Measurements from ENCODE around the gene TSSK2.

The TSSK2 gene

DNA sequence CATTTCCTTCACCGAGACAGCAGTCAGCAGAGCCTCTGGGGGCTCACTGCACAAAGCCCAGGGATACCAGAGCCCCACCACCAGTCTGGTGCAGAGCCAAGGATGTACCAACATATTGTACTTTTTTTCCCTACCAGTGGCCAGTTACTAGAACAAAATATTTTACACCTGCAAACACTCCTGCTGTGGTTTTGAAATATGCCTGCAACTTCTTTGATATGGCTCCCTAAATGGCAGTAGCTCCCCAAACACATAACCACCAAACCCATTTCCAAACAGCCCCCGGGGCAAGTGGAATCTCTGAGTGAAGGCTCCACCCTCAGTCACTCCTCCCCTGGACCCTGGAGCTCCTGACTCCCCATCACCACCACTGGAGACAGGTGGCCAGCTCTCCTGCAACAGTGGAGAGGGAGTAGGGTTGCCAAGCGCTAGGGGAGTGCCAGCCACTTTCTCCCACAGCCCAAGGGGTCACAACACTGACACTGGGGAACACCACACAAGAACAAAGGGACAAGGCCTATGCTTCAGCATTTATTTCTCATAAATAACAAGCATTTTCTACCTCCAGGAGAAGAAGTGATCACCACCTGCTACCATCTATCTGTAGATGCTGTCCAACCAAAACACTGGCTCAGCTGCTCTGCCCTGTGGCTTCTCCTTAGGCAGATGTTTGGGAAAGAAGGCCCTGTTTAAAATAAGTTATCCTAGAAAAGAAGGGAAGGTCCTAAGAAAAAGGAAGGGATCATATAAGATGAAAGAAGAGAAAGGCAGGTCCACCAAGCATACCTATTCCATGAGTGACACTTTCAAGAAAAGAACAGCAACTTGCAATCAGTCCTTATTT is 24.0 kb upstream of the TSSK2 start:
- Histone ChIP-seq H3K9me3 (ENCODE audit: control insufficient read depth, low read length) (no peaks in the 10 kb centered on the region), H3K4me1 (ENCODE audit: control insufficient read depth, insufficient read depth, low read length, poor library complexity, severe bottlenecking) (no peaks in the 10 kb centered on the region), H3K4me3 (ENCODE audit: extremely low read depth, insufficient read depth, low read length, poor library complexity, severe bottlenecking) (no peak overlapping the region), H3K27ac (ENCODE audit: low read depth, low read length, severe bottlenecking) (no peak overlapping the region), H3K36me3 (ENCODE audit: control insufficient read depth, insufficient read depth, low read length) (peaks cover 3% of the 10 kb centered on the region)
- WGBS, 2 experiments (ENCODE audit: insufficient coverage in 2 of 2): 81 to 91% methylated on average over 2 of the region's 3 CpGs

DNA sequence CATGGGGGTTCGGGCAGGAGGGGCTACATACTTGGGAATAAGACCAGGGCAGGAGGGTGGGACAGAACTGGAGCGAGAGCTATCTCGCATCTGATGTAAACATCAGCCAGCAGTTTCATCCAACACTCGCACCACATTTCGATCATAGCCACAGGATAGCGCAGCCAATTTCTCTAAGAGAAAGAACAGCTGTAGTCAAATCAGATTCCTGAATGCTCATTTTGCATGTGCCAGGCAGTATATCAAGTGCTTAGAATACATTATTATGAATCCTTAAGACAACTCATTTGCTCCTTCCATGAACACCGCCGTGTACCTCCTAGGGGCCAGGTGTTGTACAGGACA is 23.4 kb upstream of the TSSK2 start:
- H3K4me3 ChIP-seq (ENCODE audit: extremely low read depth, insufficient read depth, low read length, poor library complexity, severe bottlenecking): no peak overlapping the region
- H3K27ac ChIP-seq (ENCODE audit: low read depth, low read length, severe bottlenecking): no peak overlapping the region
- H3K9me3 ChIP-seq (ENCODE audit: control insufficient read depth, low read length): no peaks in the 10 kb centered on the region
- 98 to 100% methylated on average over 3 to 6 of the region's 8 CpGs for WGBS, 2 experiments (ENCODE audit: insufficient coverage in 2 of 2)
- H3K36me3 ChIP-seq (ENCODE audit: control insufficient read depth, insufficient read depth, low read length): peaks cover 3% of the 10 kb centered on the region
- H3K4me1 ChIP-seq (ENCODE audit: control insufficient read depth, insufficient read depth, low read length, poor library complexity, severe bottlenecking): no peaks in the 10 kb centered on the region

DNA sequence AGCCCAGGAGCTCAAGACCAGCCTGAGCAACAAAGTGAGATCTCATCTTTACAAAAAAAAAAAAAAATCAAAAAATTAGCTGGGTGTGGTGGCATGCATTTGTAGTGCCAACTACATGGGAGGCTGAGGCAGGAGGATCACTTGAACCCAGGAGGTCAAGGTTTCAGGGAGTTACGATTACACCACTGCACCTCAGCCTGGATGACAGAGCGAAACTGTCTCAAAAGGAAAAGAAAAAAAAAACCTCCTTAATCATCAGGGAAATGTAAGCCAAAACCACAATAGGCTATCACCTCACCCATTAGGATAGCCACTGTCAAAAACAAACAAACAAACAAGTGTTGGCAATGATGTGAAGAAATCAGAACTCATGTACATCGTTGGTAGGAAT is 22.3 kb upstream of the TSSK2 start:
- no peaks in the 10 kb centered on the region for H3K4me1 ChIP-seq (ENCODE audit: control insufficient read depth, insufficient read depth, low read length, poor library complexity, severe bottlenecking)
- 82% methylated on average over 2 of the region's 3 CpGs; no CpG with 5 or more reads in 1 of the 2 experiments for WGBS, 2 experiments (ENCODE audit: insufficient coverage in 2 of 2)
- H3K27ac ChIP-seq (ENCODE audit: low read depth, low read length, severe bottlenecking): no peak overlapping the region
- no peak overlapping the region for H3K4me3 ChIP-seq (ENCODE audit: extremely low read depth, insufficient read depth, low read length, poor library complexity, severe bottlenecking)
- H3K9me3 ChIP-seq (ENCODE audit: control insufficient read depth, low read length): no peaks in the 10 kb centered on the region
- peaks cover 3% of the 10 kb centered on the region for H3K36me3 ChIP-seq (ENCODE audit: control insufficient read depth, insufficient read depth, low read length)

DNA sequence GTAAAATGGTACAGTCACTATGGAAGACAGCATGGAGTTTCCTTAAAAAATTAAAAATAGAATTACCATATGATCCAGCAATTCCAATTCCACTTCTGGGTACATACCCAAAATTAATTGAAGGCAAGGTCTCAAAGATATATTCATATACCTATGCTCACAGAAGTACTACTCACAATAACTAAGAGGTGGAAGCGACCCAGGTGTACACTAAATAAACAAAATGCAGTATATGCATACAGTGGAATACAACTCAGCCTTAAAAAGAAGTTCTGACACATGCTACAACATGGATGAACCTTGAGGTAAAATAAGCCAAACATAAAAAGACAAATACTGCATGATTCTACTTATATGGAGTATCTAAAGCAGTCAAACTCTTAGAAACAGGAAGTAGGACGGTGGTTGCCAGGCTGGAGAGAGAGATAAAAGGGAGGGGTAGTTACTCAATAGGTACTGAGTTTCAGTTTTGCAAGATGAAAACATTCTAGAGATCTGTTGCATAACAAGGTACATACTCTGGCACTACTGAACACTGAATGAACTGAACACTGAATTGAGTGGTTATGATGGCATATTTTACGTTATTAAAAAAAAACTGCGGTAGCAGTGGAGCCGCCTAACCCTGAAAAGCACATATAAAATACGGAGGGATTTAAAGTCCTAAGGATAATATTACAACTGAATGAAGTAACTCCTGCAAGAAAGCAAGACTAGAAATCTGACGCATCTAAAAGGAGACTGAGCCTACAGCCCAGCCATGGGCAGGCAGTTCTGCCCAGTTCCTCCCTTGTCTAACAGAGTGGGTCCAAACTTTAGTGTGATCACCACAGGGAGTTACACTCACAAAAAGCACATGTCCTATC is 21.7 kb upstream of the TSSK2 start:
- no peak overlapping the region for H3K4me3 ChIP-seq (ENCODE audit: extremely low read depth, insufficient read depth, low read length, poor library complexity, severe bottlenecking)
- WGBS, 2 experiments (ENCODE audit: insufficient coverage in 2 of 2): 75 to 85% methylated on average over 3 to 6 of the region's 7 CpGs
- no peaks in the 10 kb centered on the region for H3K9me3 ChIP-seq (ENCODE audit: control insufficient read depth, low read length)
- no peak overlapping the region for H3K27ac ChIP-seq (ENCODE audit: low read depth, low read length, severe bottlenecking)
- H3K36me3 ChIP-seq (ENCODE audit: control insufficient read depth, insufficient read depth, low read length): peaks cover 3% of the 10 kb centered on the region
- H3K4me1 ChIP-seq (ENCODE audit: control insufficient read depth, insufficient read depth, low read length, poor library complexity, severe bottlenecking): no peaks in the 10 kb centered on the region

DNA sequence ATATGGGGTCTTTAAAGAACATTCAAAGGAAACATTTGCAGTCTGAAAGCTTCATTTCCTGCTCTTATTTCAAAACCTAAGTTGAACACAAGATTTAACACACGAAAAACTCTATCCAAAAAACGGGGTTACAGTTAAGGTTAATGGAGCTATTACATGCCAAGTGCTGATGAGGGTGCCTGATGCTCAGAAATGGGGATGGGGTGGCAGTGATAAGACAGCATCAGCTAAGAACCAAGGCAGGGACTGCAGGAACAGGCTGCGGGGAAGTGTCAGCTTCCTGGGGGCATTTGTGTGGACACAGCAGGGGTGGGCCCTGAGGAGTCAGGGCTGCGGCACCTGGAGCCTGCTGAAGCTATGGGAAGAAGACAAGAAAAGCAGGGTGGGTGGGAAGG is 21.0 kb upstream of the TSSK2 start:
- Histone ChIP-seq H3K4me1 (ENCODE audit: control insufficient read depth, insufficient read depth, low read length, poor library complexity, severe bottlenecking) (no peaks in the 10 kb centered on the region), H3K9me3 (ENCODE audit: control insufficient read depth, low read length) (no peaks in the 10 kb centered on the region), H3K36me3 (ENCODE audit: control insufficient read depth, insufficient read depth, low read length) (peaks cover 6% of the 10 kb centered on the region), H3K4me3 (ENCODE audit: extremely low read depth, insufficient read depth, low read length, poor library complexity, severe bottlenecking) (no peak overlapping the region), H3K27ac (ENCODE audit: low read depth, low read length, severe bottlenecking) (no peak overlapping the region)
- WGBS, 2 experiments (ENCODE audit: insufficient coverage in 2 of 2): 51 to 52% methylated on average over 2 of the region's 4 CpGs

DNA sequence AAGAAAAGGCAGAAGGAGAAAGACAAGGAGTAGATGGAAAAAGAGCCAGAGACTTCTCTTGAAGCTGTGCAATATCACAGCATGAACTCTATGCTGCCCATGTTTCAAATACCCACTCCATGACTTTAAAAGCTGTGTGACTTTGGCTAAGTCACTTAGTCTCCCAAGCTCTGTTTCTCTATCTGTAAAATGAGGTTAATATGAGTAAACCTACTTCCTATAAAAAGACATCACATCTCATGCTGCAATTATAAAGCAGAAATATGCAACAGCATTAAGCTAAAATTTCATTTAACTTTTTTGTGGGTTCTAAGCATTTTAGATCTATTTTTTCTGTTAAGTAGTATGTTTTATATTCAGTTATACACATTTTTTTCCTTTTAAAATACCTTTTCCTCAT is 20.5 kb upstream of the TSSK2 start:
- H3K9me3 ChIP-seq (ENCODE audit: control insufficient read depth, low read length): no peaks in the 10 kb centered on the region
- H3K36me3 ChIP-seq (ENCODE audit: control insufficient read depth, insufficient read depth, low read length): peaks cover 12% of the 10 kb centered on the region
- no peaks in the 10 kb centered on the region for H3K4me1 ChIP-seq (ENCODE audit: control insufficient read depth, insufficient read depth, low read length, poor library complexity, severe bottlenecking)
- H3K4me3 ChIP-seq (ENCODE audit: extremely low read depth, insufficient read depth, low read length, poor library complexity, severe bottlenecking): no peak overlapping the region
- H3K27ac ChIP-seq (ENCODE audit: low read depth, low read length, severe bottlenecking): no peak overlapping the region

DNA sequence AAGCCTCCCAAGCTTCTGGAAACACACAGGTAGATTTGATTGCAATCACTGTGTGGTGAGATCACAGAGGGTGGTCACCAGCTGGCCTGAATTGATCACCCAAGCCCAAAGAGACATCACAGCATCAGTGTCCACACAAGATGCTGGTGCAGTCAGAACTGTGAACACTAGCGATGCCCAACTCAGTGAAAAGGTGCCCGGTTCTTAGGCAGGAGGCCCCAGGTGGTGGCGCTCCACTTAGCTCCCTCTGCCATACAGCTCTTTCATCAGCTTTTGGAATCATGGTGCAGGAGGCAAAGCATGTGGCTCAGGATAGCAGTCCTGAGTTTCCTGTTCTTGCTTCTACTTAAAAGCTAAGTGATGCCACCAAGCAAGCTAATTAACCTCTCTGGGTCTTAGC is 20.0 kb upstream of the TSSK2 start:
- Histone ChIP-seq H3K4me3 (ENCODE audit: extremely low read depth, insufficient read depth, low read length, poor library complexity, severe bottlenecking) (no peak overlapping the region), H3K9me3 (ENCODE audit: control insufficient read depth, low read length) (no peaks in the 10 kb centered on the region), H3K27ac (ENCODE audit: low read depth, low read length, severe bottlenecking) (no peak overlapping the region), H3K36me3 (ENCODE audit: control insufficient read depth, insufficient read depth, low read length) (peaks cover 16% of the 10 kb centered on the region), H3K4me1 (ENCODE audit: control insufficient read depth, insufficient read depth, low read length, poor library complexity, severe bottlenecking) (no peaks in the 10 kb centered on the region)
- WGBS, 2 experiments (ENCODE audit: insufficient coverage in 2 of 2): 80 to 97% methylated on average over 3 of the region's 3 CpGs

DNA sequence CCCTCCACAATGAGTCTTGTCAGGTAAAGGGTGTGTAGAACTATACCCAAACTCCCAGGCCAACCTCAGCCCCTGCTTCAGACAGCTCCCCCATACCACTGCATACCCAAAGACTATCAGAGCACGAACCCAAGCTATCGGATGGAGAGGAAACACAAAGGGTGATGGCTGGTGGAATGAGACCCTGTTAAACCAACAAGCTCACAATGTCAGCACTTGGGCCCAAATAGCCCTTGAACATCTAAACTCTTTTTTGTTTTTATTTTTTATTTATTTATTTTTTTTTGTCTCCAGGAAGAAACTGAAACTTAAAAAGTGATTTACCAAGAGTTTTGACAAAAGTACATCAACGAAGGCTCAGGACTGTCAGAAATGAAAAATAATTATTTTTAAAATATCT is 19.5 kb upstream of the TSSK2 start:
- no peaks in the 10 kb centered on the region for H3K4me1 ChIP-seq (ENCODE audit: control insufficient read depth, insufficient read depth, low read length, poor library complexity, severe bottlenecking)
- no CpG with 5 or more reads among the region's 3 CpGs for WGBS, 2 experiments (ENCODE audit: insufficient coverage in 2 of 2)
- no peak overlapping the region for H3K27ac ChIP-seq (ENCODE audit: low read depth, low read length, severe bottlenecking)
- peaks cover 20% of the 10 kb centered on the region for H3K36me3 ChIP-seq (ENCODE audit: control insufficient read depth, insufficient read depth, low read length)
- H3K9me3 ChIP-seq (ENCODE audit: control insufficient read depth, low read length): no peaks in the 10 kb centered on the region
- H3K4me3 ChIP-seq (ENCODE audit: extremely low read depth, insufficient read depth, low read length, poor library complexity, severe bottlenecking): no peak overlapping the region

DNA sequence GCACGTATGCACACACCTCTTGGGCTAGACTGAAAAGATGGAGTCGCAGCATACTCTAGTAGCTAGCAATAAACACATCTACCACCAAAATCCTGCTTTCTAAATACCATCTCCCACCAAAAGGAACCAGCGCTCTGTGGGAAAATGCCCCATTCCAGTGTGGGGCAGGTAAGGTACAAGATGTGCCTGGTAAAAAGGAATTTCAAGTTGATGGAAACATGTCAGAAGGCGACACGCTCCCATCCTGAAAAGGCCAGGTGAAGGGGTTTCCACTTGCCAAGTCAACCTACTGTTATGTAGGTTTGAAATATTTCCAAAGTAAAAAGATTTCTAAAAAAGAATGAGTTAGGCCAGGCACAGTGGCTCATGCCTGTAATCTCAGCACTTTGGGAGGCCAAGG is 17.7 kb upstream of the TSSK2 start:
- Histone ChIP-seq H3K4me3 (ENCODE audit: extremely low read depth, insufficient read depth, low read length, poor library complexity, severe bottlenecking) (no peak overlapping the region), H3K36me3 (ENCODE audit: control insufficient read depth, insufficient read depth, low read length) (peaks cover 22% of the 10 kb centered on the region), H3K9me3 (ENCODE audit: control insufficient read depth, low read length) (no peaks in the 10 kb centered on the region), H3K27ac (ENCODE audit: low read depth, low read length, severe bottlenecking) (no peak overlapping the region), H3K4me1 (ENCODE audit: control insufficient read depth, insufficient read depth, low read length, poor library complexity, severe bottlenecking) (no peaks in the 10 kb centered on the region)
- 96 to 100% methylated on average over 4 to 5 of the region's 5 CpGs for WGBS, 2 experiments (ENCODE audit: insufficient coverage in 2 of 2)

DNA sequence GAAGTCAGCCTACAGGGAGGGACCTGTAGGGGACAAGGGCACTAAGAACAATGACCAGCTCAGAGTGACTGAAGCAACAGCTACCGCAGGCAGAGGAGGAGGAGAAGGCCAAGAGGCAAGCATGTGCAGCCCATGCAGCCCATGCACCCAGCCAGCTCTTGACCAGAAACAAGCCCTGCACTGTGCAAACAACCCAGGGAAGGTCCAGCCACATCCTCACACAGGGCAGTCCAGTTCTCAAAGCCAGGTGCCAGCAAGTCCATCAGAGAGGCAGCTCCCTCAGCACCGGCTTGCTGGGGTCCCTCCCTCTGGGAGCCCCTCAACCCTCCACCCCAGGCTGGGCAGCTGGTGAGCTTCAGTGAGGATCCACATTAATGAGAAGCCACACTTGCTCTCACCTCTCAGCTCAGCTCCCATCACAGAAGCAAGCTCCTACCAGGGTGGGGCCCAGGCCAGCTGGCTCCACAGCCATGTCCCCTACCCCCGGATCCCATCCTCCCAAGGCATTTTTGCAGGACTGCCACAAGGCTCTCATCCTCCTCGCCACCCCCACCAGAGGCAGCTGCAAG is 16.0 kb upstream of the TSSK2 start:
- Histone ChIP-seq H3K36me3 (ENCODE audit: control insufficient read depth, insufficient read depth, low read length) (peaks cover 29% of the 10 kb centered on the region), H3K9me3 (ENCODE audit: control insufficient read depth, low read length) (no peaks in the 10 kb centered on the region), H3K4me3 (ENCODE audit: extremely low read depth, insufficient read depth, low read length, poor library complexity, severe bottlenecking) (no peak overlapping the region), H3K27ac (ENCODE audit: low read depth, low read length, severe bottlenecking) (no peak overlapping the region), H3K4me1 (ENCODE audit: control insufficient read depth, insufficient read depth, low read length, poor library complexity, severe bottlenecking) (no peaks in the 10 kb centered on the region)
- WGBS, 2 experiments (ENCODE audit: insufficient coverage in 2 of 2): 64 to 85% methylated on average over 1 to 3 of the region's 4 CpGs

Data from mesodermal cell (in vitro differentiated cells).